Caco-2 (cell line): ENCODE data around the gene PTCH1. TPM values are rescaled to one million over a fixed set of nuclear protein-coding genes. Genes with fewer than 3 reads are reported as not detected.

Experiments
- BruUV-seq: library from RNA; stranded (reverse); fragments of 400-500 nt; replicated peaks from 2 replicates; lab custom pipeline; 2021; lab: Mats Ljungman, UMichigan
- CTCF ChIA-PET: fragments of 300-600 bp; sonication (Branson Sonifier 250); formaldehyde crosslinking; loops from one replicate; lab custom pipeline; 2022; ENCODE audit warnings: antibody characterized with exemption; lab: Charles Lee
- POLR2A ChIA-PET: fragments of 300-600 bp; sonication (Branson Sonifier 250); formaldehyde crosslinking; loops from one replicate; lab custom pipeline; 2022; ENCODE audit warnings: antibody characterized with exemption; lab: Charles Lee
- DNase-seq, 2 experiments: peaks; one replicate each; pipeline versions ENCODE4 v3.0.0 to v3.0.0-alpha.2; 2020 to 2022
- H3K27me3 ChIP-seq: replicated peaks from 2 replicates; pipeline ENCODE4 v1.6.0; 2011; ENCODE audit warnings: low read length; ENCODE audit not compliant: control insufficient read depth, insufficient read depth
- H3K36me3 ChIP-seq: 2 replicates; pipeline ENCODE4 v1.5.1; 2011; ENCODE audit warnings: low read length; ENCODE audit not compliant: control insufficient read depth, insufficient read depth
- H3K4me1 ChIP-seq: fragments of 250-450 bp; sonication (Bioruptor Pico); 2 replicates; pipeline ENCODE4 v1.5.1; 2020; ENCODE audit warnings: mild to moderate bottlenecking
- H3K4me3 ChIP-seq: 2 replicates; pipeline ENCODE4 v1.5.1; 2011; ENCODE audit warnings: low read depth, mild to moderate bottlenecking, control low read depth, low read length
- H3K9me3 ChIP-seq: fragments of 250-450 bp; sonication (Bioruptor Pico); 2 replicates; pipeline ENCODE4 v1.5.1; 2020; ENCODE audit warnings: mild to moderate bottlenecking, moderate library complexity
- H3K27ac Mint-ChIP-seq: one replicate; pipeline ENCODE4 v1.8.0; 2022; ENCODE audit warnings: mixed read lengths; ENCODE audit not compliant: unreplicated experiment
- H3K27me3 Mint-ChIP-seq: one replicate; pipeline ENCODE4 v1.8.0; 2022; ENCODE audit warnings: mixed read lengths; ENCODE audit not compliant: insufficient read depth, unreplicated experiment
- H3K36me3 Mint-ChIP-seq: one replicate; pipeline ENCODE4 v1.8.0; 2022; ENCODE audit warnings: mild to moderate bottlenecking, mixed read lengths; ENCODE audit not compliant: insufficient read depth, unreplicated experiment
- H3K4me1 Mint-ChIP-seq: one replicate; pipeline ENCODE4 v1.8.0; 2022; ENCODE audit warnings: low read depth, mixed read lengths; ENCODE audit not compliant: unreplicated experiment
- H3K4me3 Mint-ChIP-seq: one replicate; pipeline ENCODE4 v1.8.0; 2022; ENCODE audit warnings: mild to moderate bottlenecking, moderate library complexity, mixed read lengths; ENCODE audit not compliant: unreplicated experiment
- H3K9me3 Mint-ChIP-seq: one replicate; pipeline ENCODE4 v1.8.0; 2022; ENCODE audit warnings: mixed read lengths; ENCODE audit not compliant: unreplicated experiment
- CTCF ChIP-seq, 2 experiments: fragments of 200-600 bp in 1 of 2; IDR thresholded peaks; 1 replicate in 1 of 2; 2 replicates in 1 of 2; pipeline versions ENCODE4 v1.5.1 to v1.8.0; 2011 to 2022; ENCODE audit warnings: antibody characterized with exemption in 1 of 2, control low read depth in 1 of 2, inconsistent platforms in 1 of 2, low read depth in 1 of 2, low read length in 1 of 2, mild to moderate bottlenecking in 1 of 2, moderate library complexity in 1 of 2; ENCODE audit not compliant: insufficient read depth in 1 of 2, severe bottlenecking in 1 of 2, unreplicated experiment in 1 of 2
- intact Hi-C: fragments of 100-400 bp; cut with micrococcal nuclease; formaldehyde crosslinking; loops from one replicate; pipeline ENCODE4 v1.10.0; 2022; ENCODE audit not compliant: unreplicated experiment
- total RNA-seq: library from RNA; stranded (reverse); gene quantifications from 2 replicates; pipeline ENCODE4 v1.2.3, GENCODE V29; 2022

PTCH1 gene
- total RNA-seq, 1 experiment from 2014 or later: 25.9 TPM

- intact Hi-C loops: loop anchor here (5.0 kb wide), 2 partner anchors 63 to 162 kb away; no protein-coding TSS in a partner anchor
- no peaks in the 10 kb centered on the region for H3K27me3 ChIP-seq
- no peak overlapping the region for H3K4me3 Mint-ChIP-seq
- TF ChIP-seq CTCF (IDR thresholded peaks at IDR 0.05; ENCODE audit: insufficient read depth in 1 of 2, low read depth in 1 of 2, low read length in 1 of 2, severe bottlenecking in 1 of 2, unreplicated experiment in 1 of 2): no peak
- POLR2A ChIA-PET: no interaction called here
- peaks cover 8% of the 10 kb centered on the region for H3K36me3 Mint-ChIP-seq
- H3K4me1 ChIP-seq: no peaks in the 10 kb centered on the region
- H3K27me3 Mint-ChIP-seq: no peaks in the 10 kb centered on the region
- CTCF ChIA-PET: no interaction called here
- H3K36me3 ChIP-seq: no peaks in the 10 kb centered on the region
- H3K27ac Mint-ChIP-seq: no peak overlapping the region
- no TSS peak for BruUV-seq
- peaks cover 7% of the 10 kb centered on the region for H3K4me1 Mint-ChIP-seq
- H3K9me3 Mint-ChIP-seq: peaks cover 14% of the 10 kb centered on the region
- no peaks in the 10 kb centered on the region for H3K9me3 ChIP-seq
- H3K4me3 ChIP-seq: no peak overlapping the region
- DNase-seq: no peak
Observed at GRCh38 chr9:95429096-95429495, 87.7 kb downstream of the PTCH1 start.

GRCh38 chr9:95425910-95426551 lies 90.7 kb downstream of the PTCH1 start:
- H3K4me3 Mint-ChIP-seq: peak overlapping the region; percentile 92
- no peaks in the 10 kb centered on the region; the same call in 1 of the 2 replicates for H3K36me3 ChIP-seq
- H3K27ac Mint-ChIP-seq: peak overlapping the region; percentile 85
- CTCF ChIA-PET: interaction anchor here (0.7 kb wide), 1 partner anchor 53 kb away, joined by 4 read pairs; no protein-coding TSS in a partner anchor
- H3K9me3 ChIP-seq: peaks cover 17% of the 10 kb centered on the region
- no peaks in the 10 kb centered on the region for H3K27me3 Mint-ChIP-seq
- H3K4me3 ChIP-seq: peak overlapping the region; percentile 48
- no peak for TF ChIP-seq CTCF (IDR thresholded peaks at IDR 0.05; ENCODE audit: insufficient read depth in 1 of 2, low read depth in 1 of 2, low read length in 1 of 2, severe bottlenecking in 1 of 2, unreplicated experiment in 1 of 2)
- no peaks in the 10 kb centered on the region for H3K4me1 ChIP-seq
- intact Hi-C loops: loop anchor here (2.0 to 5.0 kb wide), 5 partner anchors 43 to 159 kb away; partner anchors contain the start of gene FANCC
- BruUV-seq: TSS peak; percentile 68
- peaks cover 31% of the 10 kb centered on the region for H3K9me3 Mint-ChIP-seq
- peak; percentile 64 to 73 for DNase-seq
- peaks cover 28% of the 10 kb centered on the region for H3K36me3 Mint-ChIP-seq
- H3K4me1 Mint-ChIP-seq: peaks cover 7% of the 10 kb centered on the region
- H3K27me3 ChIP-seq: no peaks in the 10 kb centered on the region
- POLR2A ChIA-PET: no interaction called here

GRCh38 chr9:95422650-95423049 lies 94.1 kb downstream of the PTCH1 start:
- BruUV-seq: no TSS peak
- peaks cover 7% of the 10 kb centered on the region for H3K4me1 Mint-ChIP-seq
- peaks cover 31% of the 10 kb centered on the region for H3K36me3 Mint-ChIP-seq
- TF ChIP-seq CTCF (IDR thresholded peaks at IDR 0.05; ENCODE audit: insufficient read depth in 1 of 2, low read depth in 1 of 2, low read length in 1 of 2, severe bottlenecking in 1 of 2, unreplicated experiment in 1 of 2): no peak
- Histone ChIP-seq H3K4me1 (no peaks in the 10 kb centered on the region), H3K27me3 (no peaks in the 10 kb centered on the region), H3K9me3 (peaks cover 17% of the 10 kb centered on the region), H3K36me3 (no peaks in the 10 kb centered on the region; the same call in 1 of the 2 replicates), H3K4me3 (no peak overlapping the region)
- no peak overlapping the region for H3K4me3 Mint-ChIP-seq
- peaks cover 27% of the 10 kb centered on the region for H3K9me3 Mint-ChIP-seq
- H3K27ac Mint-ChIP-seq: no peak overlapping the region
- no peaks in the 10 kb centered on the region for H3K27me3 Mint-ChIP-seq
- intact Hi-C loops: no loop called here
- ChIA-PET CTCF (no interaction called here), POLR2A (no interaction called here)
- no peak for DNase-seq
